HPDE6-E6E7 (cell line): Measurements from ENCODE around the gene SLC9A2.

Experiments used
- DNase-seq: peaks from one replicate; pipeline ENCODE4 v3.0.0; 2011; ENCODE audit warnings: missing footprints; ENCODE audit errors: extremely low spot score

The SLC9A2 gene

DNA sequence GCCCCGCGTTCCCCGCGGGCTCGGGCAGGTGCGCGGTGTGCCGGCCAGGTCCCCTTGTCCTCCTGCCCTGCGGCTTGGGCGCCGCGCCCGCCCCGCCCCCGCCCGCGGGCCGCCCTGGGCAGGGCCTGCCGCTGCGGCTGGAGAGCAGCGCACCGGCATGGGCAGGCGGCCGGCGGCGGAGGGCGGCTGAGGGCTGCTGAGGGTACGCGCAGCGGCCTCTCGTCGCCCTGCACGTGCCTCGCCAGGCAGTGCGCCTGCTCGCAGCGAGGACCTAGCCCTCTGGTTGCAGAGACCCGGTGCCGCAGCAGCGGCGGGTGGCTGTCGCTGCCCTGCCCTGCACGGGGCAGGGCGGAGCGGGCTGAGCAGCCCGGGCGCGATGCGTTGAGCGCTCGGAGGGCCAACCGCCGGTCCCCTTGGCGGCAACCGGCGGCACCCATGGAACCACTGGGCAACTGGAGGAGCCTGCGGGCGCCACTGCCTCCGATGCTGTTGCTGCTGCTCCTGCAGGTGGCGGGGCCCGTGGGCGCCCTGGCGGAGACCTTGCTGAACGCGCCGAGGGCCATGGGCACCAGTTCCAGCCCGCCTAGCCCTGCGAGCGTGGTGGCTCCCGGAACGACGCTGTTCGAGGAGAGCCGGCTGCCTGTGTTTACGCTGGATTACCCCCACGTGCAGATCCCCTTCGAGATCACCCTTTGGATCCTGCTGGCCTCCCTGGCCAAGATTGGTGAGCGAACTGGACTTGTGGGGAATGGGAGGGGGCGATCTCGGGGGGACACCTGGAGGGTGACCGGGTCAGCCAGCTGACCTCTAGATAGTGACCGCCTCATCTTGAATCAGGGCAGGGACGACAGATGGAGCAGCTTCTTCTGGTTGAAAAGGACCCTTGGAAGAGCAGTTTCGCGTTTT is at the start of gene SLC9A2:
TSS of gene SLC9A2 (plus strand) at position 140 of the 906 bp plus-strand sequence. CDS start at position 436, 296 bp downstream.
- no peak for DNase-seq

DNA sequence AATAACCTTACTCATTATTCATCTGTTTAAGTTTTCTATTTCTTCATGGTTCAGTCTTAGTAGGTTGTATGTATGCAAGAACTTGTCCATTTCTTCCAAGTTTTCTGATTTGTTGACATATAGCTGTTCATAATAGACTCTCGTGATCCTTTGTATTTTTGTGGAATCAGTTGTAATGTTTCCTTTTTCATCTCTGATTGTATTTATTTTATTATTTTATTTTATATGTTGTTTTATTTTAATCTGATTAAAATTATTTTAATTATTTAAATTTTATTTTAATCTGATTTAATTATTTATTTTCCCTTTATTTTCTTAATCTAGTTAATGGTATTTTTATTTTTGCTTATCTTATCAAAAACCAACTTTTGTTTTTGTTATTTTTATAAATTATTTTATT is 43.5 kb upstream of the SLC9A2 start:
- DNase-seq, result no peak

DNA sequence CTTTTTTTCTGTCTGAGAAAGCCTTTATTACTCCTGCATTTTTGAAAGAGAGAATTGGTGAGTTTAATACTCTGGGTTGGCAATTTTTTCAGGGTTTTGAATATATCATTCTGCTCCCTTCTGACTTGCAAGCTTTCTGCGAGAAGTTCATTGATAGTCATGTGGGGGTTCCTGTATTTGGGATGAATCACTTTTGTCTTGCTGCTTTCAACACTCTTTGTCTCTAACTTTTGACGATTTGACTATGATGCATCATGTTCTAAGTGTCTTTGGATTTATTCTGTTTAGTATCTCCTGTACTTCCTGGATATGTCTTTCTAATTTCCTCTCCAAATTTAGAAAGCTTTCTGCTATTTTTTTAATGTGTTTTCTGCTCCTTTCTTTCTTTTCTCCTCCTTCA is 41.0 kb upstream of the SLC9A2 start:
- DNase-seq, result no peak

- no peak for DNase-seq
Measured at GRCh38 chr2:102581911-102582310, 37.4 kb upstream of the SLC9A2 start.

DNA sequence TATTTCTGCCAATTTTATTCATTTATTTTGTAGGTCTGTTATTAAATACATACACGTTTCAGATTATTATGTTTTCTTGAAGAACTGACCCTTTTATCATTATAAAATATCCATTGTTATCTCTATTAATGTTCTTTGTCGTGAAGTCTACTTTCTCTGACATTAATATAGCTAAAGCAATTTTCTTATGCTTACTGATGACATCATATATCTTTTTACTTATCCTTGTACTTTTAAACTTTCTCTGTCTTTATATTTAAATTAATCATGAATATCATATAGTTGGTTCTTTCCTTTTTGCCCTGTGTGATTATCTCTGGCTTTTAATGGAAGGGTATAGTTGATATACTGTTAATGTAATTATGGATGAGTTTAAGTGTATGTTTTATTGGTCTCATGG is 36.5 kb upstream of the SLC9A2 start:
- DNase-seq, result no peak

DNA sequence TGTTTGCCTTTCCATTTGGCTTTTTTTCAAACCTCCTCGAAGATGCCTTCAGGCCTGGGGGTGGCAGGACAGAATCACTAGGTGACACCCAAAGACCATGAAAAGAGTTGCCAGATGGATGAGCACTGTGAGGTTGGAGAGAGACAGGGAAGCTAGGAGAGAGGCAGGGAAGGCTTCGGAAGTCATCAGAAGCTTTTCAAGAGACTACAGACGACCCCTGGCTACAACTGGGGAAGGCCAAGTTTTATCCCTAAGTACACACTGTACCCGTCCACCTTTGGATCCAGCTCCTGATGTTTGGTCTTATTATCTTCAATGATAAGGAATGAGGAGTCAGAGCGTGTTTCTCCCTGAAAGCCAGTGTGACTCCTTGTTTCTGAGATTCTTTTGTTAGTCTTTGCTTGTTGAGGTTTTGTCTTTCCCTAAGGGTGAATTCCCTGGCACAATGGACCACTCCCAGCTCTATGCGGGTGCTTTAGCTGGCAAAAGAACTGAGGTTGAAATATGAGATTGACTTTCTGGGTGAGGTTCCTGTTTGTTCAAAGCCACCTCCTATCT is 33.4 kb upstream of the SLC9A2 start:
- peak; percentile 26 for DNase-seq

DNA sequence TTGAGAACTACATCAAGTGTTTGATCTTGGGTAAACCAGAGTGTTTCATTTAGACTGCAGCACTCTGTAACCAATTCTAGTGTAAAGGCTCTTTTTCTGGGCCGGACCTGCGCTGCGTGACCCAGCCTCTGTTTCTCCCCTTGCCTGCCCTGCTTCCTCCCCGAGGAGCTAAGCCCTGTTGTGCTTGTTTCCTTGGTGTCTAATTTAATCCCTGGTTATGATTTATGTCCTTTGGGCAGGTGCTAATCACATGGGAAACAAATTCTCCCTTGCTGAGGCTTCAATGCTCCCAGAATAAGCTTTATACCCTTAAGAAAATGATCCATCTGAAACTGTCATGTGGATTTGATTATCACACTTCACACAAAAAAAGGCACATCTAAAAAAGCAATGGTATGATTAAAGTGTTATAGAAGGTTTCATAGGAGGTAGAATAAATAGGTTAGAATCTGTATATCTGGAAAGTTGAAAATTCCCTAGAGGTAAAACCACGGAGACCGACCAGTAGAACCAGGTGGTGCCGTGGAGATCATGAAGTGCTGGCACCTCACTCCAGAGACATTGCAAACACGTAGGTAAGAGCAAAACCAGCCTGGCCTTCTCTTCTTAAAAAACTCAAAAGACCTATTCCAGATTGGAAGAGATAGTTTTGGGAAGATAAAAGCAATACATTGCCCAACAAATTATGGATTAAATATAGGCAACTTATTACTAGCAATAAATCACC is 31.0 kb upstream of the SLC9A2 start:
- no peak for DNase-seq

DNA sequence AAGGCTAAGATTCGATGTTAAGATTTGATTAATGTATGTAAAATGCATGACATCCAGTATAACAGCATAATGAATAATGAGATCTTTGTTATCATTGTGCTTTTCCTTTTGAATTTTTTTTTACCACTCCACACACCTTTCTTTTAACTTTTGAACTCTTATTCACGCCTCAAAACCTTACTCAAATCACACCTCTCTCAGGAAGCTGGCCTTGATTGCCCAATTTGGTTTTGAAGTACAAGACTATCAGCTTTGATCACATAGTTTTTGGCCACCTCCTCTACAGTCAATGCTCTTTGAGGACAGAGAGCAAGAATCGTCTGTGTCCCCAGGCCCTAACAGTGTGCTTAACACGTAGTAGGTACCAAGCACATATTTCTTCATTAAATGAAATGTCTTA is 29.9 kb upstream of the SLC9A2 start:
- DNase-seq, result no peak

GRCh38 chr2:102591491-102592045 is 27.8 kb upstream of the SLC9A2 start:
- DNase-seq, result no peak

DNA sequence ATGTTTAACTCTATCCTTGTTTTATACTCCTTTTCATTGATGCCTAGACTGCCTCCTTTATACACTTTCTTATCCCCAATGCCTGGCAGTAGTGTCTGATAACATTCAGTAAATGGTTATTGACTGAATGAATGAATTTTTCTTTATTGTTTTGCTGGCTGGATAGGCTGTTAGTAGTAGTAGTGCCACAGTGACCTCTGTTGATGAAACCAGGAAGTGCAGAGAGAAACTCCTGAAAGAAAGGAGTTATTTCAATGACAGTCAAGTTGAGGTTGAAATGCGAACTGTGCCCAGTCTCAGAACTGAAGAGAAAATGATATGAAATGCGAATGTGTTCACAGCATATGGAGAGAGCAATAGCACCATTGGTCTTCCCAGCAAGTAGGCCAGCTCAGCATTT is 26.8 kb upstream of the SLC9A2 start:
- DNase-seq, result no peak

GRCh38 chr2:102593516-102593915 is 25.8 kb upstream of the SLC9A2 start:
- no peak for DNase-seq

- no peak for DNase-seq
Measured at GRCh38 chr2:102594445-102595016, 24.8 kb upstream of the SLC9A2 start.

- no peak for DNase-seq
Measured at GRCh38 chr2:102597788-102598187, 21.6 kb upstream of the SLC9A2 start.

GRCh38 chr2:102599486-102599885 is 19.9 kb upstream of the SLC9A2 start:
- DNase-seq, result no peak

DNA sequence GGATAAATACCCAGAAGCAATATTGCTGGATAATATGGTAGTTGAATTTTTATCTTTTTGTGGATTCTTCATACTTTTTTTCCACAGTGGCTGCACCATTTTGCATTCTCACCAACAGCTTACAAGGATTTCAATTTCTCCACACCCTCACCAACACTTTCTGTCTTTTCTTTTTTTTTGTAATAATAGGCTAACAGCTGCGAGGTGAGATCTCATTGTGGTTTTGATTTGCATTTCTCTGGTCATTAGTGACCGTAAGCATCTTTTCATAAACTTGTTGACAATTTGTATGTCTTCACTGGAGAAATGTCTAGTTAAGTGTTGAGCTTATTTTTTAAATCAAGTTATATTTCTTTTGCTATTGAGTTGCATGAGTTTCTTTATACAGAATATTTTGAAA is 17.6 kb upstream of the SLC9A2 start:
- no peak for DNase-seq

- no peak for DNase-seq
Measured at GRCh38 chr2:102603904-102604303, 15.4 kb upstream of the SLC9A2 start.

DNA sequence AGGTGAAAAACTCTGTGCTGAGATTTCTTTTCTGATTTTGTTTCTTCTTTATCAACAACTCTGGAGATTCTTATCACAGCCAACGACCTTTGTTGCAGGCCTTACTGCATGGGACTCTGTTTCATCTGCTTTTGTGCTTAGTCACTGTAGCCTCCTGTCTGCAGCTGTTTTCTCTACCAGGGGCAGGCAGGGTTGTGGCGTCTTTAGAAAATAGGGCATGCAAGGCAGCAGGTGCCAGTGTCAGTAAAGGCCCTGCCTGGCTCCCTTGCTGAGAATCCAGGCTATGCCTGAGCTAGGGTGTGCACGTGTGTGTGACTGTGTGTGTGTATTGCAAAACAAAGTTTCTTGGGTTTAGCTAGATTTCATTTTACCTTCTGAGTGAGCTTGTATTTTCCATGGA is 14.6 kb upstream of the SLC9A2 start:
- no peak for DNase-seq

GRCh38 chr2:102606353-102606752 is 13.0 kb upstream of the SLC9A2 start:
- DNase-seq, result peak; percentile 44

DNA sequence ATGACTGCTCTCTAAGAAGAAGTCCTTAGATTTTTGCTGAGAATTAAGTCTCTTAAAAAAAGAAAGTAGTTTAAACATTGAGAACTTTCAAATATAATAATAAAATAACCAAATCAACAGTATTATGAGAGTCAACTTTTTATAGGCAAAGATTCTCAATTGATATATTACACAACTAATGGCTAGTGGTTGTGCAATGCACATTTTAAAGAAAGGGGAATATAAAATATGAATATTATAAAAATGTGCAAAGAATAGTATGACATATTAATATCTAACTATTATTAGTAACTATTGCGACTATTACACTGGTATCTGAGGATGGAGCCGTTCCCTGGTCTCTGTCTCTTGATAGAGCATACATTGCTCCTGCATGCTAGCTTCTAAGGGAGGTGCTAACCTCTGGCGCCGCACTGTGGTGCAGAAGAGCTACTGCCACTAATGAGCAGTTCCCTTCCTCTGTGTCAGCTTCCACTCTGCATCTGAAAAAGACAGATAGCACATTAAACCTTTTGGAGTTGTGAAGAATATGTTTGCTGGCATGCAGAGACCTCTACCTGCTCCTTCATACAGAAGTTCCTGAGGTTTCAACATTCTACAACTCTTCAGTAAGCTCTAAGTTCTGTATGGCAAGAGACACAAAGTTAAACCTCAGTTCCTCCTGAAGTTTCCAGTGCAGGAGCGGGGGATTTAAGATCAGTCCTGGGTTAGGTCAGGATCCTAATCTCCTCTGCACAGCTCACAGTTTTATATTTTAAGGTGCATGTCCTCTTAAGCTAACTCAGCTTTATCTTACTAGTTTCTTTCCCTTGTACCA is 3.5 kb upstream of the SLC9A2 start:
- peak; percentile 69 for DNase-seq

DNA sequence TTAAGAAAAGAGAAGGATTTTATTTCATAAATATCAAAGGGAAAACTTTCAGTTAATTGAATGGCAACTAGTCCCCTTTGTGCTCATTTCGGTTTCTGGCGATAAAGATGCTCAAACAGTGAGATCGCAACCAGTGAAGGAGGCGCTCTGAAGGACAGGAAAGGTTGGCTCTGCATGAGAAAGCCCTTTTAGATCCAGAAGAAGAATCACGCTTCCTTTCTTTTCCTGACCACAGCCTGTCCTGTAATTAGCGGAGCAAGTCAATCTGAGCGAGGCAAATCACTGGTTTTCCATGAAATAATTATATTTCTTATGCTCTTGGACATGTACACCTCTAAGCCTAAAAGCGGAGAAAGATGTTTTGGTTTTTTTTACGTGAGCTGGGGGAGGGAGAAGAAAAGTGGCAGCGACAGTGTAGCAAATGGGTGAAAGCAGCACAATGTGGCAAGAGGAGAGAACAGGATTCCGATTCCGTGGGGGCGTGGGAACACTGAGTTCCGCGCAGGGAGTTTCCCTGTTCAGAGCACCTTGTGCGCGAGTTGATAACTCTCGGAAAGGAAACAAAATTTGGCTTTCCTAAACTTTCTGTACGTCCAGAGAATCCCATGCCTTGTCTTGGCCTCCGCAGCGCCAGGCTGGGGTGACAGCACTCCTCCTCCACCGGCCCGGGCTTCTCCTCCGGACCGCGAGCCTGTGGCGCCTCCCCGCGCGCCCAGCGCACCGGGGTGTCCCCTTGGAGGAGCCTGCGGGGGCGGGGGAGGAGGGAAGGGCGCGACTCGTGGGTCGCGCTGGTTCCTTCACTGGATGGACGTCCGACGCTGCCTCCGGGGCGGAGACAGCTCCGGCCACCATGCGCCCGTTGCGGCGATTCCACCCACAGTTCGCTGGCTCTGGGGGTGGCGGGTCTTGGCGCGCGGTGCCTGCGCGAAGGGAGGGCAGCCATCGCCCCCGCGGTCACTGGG is 620 bp upstream of the SLC9A2 start:
- DNase-seq, result no peak
